ENCODE measurements around the gene TMEM217.

- TF ChIP-seq CTCF (IDR thresholded peaks at IDR 0.05): no peak
- TF ChIP-seq POLR2A (IDR thresholded peaks at IDR 0.05): no peak
These were observed 1.2 kb upstream of the TMEM217 start for GRCh38 chr6:37259191-37259590.

Data from esophagus squamous epithelium (tissue), 4 donors.